Occipital lobe (tissue), 2 donors: ENCODE data around the gene MTA1. TPM values are rescaled to one million over a fixed set of nuclear protein-coding genes. Genes with fewer than 3 reads are reported as not detected.

Experiments used
- DNase-seq: peaks from one replicate; lab custom pipeline; 2025; lab: John Stamatoyannopoulos, UW
- total RNA-seq: library from RNA; depleted of rRNA; stranded (reverse); fragments of >200 nt; gene quantifications from one replicate; pipeline ENCODE4 v1.2.3, GENCODE V29; 2014

MTA1 gene
- total RNA-seq, 1 donor from 2014 or later, result 37.0 TPM

DNA sequence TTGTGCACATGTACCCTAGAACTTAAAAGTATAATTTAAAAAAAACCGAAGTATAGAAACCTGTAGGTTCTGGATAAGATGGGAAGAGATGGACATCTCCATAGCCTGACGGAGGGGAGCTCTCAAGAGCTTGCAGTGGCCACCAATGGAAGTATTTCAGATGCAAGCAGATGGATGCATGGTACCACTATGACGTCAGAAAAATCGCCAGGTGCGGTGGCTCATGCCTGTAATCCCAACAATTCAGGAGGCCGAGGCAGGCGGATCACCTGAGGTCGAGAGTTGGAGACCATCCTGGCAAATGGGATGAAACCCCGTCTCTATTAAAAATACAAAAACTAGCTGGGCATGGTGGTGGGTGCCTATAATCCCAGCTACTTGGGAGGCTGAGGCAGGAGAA lies 17.9 kb upstream of the MTA1 start:
- DNase-seq, result no peak

GRCh38 chr14:105408592-105408991 lies 11.0 kb upstream of the MTA1 start:
- no peak for DNase-seq

- no peak for DNase-seq
Measured at GRCh38 chr14:105409364-105409763, 10.3 kb upstream of the MTA1 start.

DNA sequence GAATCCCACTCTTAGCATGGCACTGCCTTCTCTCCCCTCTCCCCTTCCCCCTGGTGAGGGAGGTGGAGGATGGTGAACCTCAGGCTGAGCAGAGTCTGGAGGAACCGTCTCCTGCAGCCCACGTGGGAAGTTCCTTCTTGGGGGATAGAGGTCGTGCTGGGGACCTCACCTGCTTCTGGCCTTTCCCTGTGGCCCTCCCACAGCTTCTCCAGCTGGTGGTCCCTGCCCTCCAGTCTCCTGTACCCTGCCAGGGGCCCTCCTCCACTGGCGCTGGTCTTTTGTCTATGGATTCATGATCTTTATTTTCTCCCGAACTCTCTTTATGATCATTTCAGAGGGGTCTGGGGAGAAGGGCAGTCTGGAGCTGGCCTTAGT lies 9.0 kb upstream of the MTA1 start:
- DNase-seq, result no peak

- no peak for DNase-seq
Measured at GRCh38 chr14:105411017-105411941, 8.3 kb upstream of the MTA1 start.

GRCh38 chr14:105411985-105412770 lies 7.4 kb upstream of the MTA1 start:
- DNase-seq, result no peak

GRCh38 chr14:105412771-105413543 lies 6.7 kb upstream of the MTA1 start:
- DNase-seq, result no peak

DNA sequence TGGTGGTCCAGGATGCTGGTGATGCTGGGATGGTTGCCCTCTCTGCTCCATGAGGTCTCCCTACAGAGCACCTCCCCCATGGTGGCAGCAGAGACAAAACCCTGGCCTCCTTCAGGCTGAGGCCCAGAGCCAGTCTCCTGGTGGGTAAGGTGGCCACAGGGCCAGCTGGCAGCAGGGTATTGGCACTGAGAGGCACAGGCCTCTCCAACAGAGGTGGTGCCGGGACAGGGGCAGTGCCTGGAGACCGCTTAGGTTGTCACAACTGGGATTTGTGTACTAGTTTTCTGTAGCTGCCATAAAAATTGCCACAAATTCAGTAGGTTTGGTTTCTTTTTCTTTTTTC lies 6.1 kb upstream of the MTA1 start:
- no peak for DNase-seq

DNA sequence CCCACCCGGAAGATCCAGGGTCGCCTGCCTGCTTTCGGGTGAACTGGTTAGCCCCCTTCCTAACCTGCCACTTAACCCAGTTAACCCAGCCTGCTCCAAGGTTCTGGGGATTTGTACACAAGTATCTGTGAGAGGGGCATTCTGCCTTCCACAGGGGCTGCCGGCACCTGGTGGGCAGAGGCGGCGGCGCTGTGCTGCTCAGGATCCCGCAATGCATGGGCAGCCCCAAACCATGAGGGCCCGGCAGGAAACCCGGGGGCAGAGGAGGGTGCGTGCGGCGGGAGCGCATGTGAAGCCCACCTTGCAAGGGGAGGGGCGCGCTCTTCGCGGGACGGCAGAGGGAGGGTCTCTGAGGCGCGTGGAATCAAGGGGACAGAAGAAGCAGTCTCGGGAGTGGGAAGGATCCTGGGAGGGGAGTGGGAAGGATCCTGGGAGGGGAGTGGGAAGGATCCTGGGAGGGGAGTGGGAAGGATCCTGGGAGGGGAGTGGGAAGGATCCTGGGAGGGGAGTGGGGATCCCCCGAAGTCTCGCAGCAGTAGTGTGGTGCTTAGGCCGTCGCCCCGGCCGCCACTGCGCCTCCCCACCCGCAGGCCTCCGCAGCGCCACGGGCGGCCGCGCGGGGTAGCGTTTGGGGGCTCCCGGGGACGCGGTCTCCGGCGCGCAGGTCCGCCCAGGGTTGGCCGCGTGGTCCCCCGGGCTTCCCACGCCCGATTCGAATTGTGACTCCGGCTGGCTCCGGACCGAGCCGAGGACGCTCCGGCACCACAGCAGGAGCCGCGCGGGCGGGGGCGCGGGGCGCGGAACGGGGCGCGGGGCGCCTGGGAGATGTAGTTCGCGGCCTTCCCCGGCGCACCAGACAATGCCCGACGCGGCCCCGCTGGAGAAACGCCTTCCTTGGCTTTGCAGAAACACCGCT lies 4.9 kb upstream of the MTA1 start:
- DNase-seq, result peak; percentile 78

DNA sequence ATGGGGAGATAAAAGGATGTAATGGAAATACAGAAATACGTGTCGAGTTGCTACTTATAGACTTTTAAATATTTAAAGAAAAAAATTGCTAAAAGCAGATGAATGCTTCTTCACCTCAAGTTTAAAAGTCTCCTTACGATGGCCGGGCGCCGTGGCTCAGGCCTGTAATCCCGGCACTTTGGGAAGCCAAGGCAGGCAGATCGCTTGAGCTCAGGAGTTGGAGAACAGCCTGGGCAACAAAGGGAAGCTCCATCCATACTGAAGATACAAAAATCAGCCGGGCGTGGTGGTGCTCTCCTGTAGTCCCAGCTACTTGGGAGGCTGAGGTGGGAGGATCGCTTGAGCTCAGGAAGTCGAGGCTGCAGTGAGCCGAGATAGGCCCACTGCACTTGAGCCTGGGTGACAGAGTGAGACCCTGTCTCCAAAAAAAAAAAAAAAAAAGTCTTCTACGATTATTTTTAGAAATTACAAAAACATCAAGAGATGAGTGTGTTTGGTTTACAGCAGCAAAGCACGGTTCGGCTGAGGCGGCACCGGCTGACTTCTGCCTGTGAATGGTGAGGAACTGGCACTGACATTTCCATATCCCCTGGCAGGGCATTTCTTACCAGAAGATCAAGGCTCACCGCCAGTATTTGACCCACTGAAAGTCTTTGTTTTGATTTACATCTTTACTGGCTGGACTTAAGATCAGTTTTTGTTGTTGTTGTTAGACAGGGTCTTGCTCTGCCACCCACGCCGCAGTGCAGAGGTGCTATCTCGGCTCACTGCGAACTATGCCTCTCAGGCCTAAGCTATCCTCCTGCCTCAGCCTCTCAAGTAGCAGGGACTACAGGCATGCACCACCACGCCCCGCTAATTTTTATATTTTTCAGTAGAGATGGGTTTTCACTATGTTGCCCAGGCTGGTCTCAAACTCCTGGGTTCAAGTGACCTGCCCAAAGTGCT lies 3.9 kb upstream of the MTA1 start:
- DNase-seq, result no peak

DNA sequence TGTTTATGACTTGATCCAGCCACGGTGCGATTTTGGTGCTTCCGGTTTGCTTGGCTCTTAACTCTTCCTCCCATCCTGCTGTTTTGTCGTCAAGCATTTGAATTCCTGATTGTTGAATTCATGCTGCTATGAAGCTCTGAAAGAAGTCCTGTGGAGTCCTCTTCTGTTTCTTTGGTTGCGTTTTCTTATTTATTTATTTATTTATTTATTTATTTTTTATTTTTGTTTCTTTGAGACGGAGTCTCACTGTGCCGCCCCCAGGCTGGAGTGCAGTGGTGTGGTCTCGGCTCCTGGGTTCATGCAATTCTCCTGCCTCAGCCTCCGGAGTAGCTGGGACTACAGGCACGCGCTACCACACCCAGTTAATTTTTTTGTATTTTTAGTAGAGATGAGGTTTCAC lies 3.0 kb upstream of the MTA1 start:
- DNase-seq, result no peak

GRCh38 chr14:105417690-105418121 lies 1.9 kb upstream of the MTA1 start:
- no peak for DNase-seq

DNA sequence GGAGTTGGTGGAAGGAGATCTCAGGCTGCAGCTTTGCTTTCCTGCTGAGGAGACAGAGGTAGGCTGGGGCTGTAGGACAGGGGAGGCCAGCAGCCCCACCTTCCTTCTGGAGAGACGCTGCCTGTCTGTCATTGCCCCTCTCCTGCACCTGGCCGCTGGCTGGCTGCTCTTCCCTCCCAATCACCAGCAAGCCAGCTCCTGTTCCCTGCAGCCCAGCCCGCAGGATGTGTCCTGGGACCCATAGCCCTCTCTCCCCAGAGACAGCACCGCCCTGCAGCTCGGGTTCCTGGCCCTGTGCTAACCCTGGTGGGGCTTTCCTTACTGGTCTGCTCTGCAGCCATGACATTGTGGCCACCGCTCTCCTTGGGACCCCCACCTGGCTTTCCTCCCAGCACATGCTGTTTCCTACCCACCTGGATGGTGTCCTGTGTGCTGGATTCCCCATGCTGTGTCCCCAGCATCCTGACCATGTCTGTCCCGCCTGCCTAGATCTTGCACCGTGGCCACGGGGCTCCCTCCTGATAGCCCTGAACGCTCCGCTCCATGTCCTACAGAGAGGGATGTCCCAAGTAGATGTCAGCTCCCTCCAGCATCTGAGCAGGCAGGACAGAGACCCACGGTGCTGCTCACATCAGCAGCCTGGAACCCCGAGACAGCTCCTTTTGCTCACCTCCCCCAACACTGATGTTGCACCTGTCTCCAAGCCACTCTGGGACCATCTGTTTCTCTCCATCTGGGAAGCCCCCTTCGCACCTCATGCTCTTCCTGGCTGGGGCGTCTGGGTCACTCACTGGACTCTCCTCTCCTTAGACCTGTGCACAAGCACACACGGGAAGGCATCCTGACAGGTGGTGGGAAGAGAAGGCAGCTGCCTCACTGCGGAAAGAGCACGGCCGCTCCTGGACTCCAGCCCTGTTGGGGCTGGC lies 1.1 kb upstream of the MTA1 start:
- DNase-seq, result no peak

DNA sequence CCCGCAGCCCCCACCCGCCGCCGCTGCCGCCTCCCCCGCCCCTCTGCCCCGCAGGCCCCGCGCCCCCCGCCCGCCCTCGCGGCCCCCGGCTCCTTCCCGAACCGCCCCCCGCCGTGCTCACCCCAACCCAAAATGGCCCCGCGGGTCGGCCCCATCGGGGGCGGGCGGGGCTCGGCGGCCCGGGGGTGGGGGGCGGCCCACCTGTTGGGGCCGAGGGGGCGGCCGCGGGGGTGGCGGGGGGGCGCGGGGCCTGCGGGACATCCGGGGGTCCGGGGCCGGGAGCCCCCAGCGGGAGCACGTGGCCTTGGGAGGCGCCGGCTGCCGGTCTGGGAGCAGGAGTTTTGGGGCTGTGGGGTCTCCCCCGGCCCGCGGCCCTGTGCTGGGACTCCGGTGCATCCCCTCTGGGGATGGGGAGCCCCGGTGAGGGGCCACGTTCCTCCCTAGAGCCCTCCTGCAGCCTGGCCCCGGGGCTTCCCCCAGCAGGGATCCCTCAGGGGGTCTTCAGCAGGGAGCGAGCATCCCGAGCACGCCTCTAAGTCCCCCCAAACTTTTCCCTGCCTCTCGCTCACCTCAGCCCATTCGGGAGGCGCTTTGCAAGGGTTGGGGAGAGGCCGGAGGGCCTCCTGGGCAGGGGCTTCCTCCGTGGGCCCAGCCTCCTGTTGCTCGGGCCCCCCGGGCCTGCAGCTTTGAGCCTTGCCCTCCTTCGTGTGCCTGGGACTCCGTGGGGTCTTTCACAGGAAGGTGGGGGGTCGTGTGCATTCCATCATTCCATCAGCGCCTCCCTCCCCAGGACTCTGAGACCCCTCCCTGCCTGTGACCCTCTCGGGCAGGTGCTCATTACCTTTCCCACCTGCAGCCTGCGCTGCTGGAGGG lies 710 bp downstream of the MTA1 start:
- no peak for DNase-seq

DNA sequence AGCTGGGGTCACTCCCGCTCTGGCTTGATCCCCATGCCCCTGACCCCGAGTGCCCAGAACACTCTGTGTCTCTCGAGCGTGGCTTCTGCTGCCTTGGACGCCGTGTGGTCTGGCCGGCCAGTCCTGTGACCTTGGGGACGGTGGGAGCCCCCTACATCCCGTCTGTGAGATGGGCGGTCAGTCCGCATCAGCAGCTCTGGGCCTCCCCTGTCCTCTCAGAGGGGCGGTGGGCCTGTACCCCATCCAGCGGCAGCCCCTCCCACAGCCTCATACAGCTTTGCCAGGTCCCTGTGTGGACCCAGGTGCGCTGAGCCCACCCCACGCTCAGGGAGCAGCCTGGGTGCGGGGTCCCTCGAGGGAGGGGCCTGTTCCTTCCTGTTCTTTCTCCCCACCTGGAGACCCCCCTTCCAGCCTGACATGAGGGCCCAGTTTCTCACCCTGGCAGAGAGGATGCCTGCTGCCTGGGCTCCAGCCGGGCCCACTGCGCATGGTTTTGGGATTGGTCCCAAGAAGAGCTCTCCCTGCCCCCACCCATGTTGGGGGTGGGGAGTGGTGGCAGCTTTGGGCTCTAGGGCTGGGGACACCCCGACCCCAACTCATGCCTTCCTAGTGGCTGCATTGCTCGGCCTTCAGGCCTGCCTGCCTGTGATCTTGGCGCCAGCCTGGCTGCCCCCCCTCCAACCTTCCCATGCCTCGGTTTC lies 1.5 kb downstream of the MTA1 start:
- no peak for DNase-seq

DNA sequence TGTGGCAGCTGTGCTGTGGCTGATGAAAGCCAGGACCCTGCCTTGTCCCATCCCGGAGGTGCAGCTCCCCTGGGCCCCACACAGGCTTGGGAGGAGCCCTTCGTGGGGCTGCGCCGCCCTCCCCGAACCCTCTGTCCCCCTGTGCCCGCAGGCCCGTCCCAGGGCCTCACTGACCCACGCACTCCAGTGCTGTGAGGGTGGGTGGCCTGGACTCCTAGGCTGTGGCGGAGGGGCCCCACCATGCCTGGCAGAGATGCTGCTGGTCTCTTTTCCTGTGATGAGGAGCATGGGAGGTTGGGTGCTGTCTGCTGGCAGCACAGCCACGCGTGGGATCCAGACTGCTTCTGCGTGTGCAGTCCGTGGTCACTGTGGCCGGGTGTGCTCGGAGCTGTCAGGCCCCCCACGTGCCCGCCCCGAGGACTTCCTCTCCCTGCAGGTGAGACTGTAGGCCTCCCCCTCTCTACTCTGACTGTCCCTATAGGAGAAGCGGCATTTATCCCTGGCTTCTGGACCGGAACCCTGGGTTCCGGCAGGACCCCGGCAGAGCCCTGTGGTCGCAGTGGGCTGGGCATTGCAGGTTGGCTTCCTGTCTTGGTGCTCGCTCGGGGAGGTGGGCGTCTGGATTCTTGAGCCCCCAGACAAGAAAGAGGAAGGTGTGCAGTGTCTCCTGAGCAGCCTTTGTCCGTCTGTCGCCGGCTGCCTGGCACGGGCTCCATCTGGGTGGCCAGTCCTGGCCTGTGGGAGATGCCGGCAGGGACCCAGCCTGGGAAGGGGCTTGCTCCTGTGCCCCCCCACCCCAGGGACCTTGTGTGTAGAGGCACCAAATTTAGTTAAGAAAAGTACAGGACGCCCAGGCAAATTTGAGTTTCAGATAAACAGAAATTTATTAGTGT lies 2.3 kb downstream of the MTA1 start:
- DNase-seq, result no peak
